HEK293 (cell line): ENCODE results near the gene KRT32.

ENCODE experiments used
- CTCF ChIA-PET: fragments of 350-600 bp; formaldehyde crosslinking; extraction: SDS; loops from one replicate; lab custom pipeline; 2021; ENCODE audit warnings: antibody characterized with exemption; lab: Yijun Ruan, JAX
- POLR2A ChIA-PET: fragments of 300-600 bp; formaldehyde crosslinking; extraction: SDS; loops from one replicate; lab custom pipeline; 2020; ENCODE audit warnings: antibody characterized with exemption, inconsistent platforms; lab: Yijun Ruan, JAX
- H3K27ac ChIP-seq: fragments of 200-500 bp; sonication (Bioruptor generic); 2 replicates; pipeline ENCODE4 v1.5.1; 2014; ENCODE audit warnings: low read depth, low read length, control low read depth, inconsistent platforms; ENCODE audit errors: extremely low read depth
- H3K36me3 ChIP-seq, 2 experiments: fragments of 200-500 bp in 1 of 2; sonication (Bioruptor generic) in 1 of 2; 1 replicate in 1 of 2; 2 replicates in 1 of 2; pipeline ENCODE4 v1.5.1; 2014 to 2017; ENCODE audit warnings: inconsistent platforms in 2 of 2, low read length in 2 of 2; ENCODE audit not compliant: control insufficient read depth in 2 of 2, insufficient read depth in 1 of 2
- H3K4me1 ChIP-seq: fragments of 200-500 bp; sonication (Bioruptor generic); 2 replicates; pipeline ENCODE4 v1.5.1; 2014; ENCODE audit warnings: mild to moderate bottlenecking, low read length, inconsistent platforms; ENCODE audit not compliant: control insufficient read depth, insufficient read depth
- H3K4me3 ChIP-seq: 2 replicates; pipeline ENCODE4 v1.5.1; 2011; ENCODE audit warnings: low read depth, mild to moderate bottlenecking, control low read depth, low read length, moderate library complexity
- H3K9me3 ChIP-seq: fragments of 200-500 bp; sonication (Bioruptor generic); 2 replicates; pipeline ENCODE4 v1.5.1; 2014; ENCODE audit warnings: low read depth, low read length, inconsistent platforms; ENCODE audit not compliant: control insufficient read depth, insufficient read depth
- GFI1B ChIP-seq: fragments of 450-650 bp; formaldehyde crosslinking; IDR thresholded peaks from 2 replicates; pipeline ENCODE4 v1.5.1; 2016; ENCODE audit warnings: missing biosample characterization, missing genetic modification characterization
- KLF1 ChIP-seq: fragments of 450-650 bp; formaldehyde crosslinking; IDR thresholded peaks from 2 replicates; pipeline ENCODE4 v1.5.1; 2016; ENCODE audit warnings: missing biosample characterization, missing genetic modification characterization
- PRDM10 ChIP-seq: fragments of 450-650 bp; formaldehyde crosslinking; IDR thresholded peaks from 2 replicates; pipeline ENCODE4 v1.5.1; 2016; ENCODE audit warnings: missing biosample characterization, missing genetic modification characterization
- PRDM6 ChIP-seq: fragments of 450-650 bp; formaldehyde crosslinking; IDR thresholded peaks from 2 replicates; pipeline ENCODE4 v1.5.1; 2017; ENCODE audit warnings: missing biosample characterization, missing genetic modification characterization
- SCRT2 ChIP-seq: fragments of 450-650 bp; formaldehyde crosslinking; IDR thresholded peaks from 2 replicates; pipeline ENCODE4 v1.5.1; 2016; ENCODE audit warnings: missing biosample characterization, missing genetic modification characterization
- SETDB1 ChIP-seq: IDR thresholded peaks from one replicate; pipeline ENCODE4 v1.6.1; 2017; ENCODE audit warnings: mild to moderate bottlenecking, low read length, moderate library complexity, mixed read lengths; ENCODE audit not compliant: insufficient read length
- TRIM28 ChIP-seq: IDR thresholded peaks from 2 replicates; pipeline ENCODE4 v1.6.1; 2011; ENCODE audit warnings: low read length, control low read depth, borderline replicate concordance
- ZBTB44 ChIP-seq: fragments of 450-650 bp; IDR thresholded peaks from 2 replicates; pipeline ENCODE4 v1.5.1; 2018; ENCODE audit warnings: missing biosample characterization, mild to moderate bottlenecking, missing genetic modification characterization
- ZBTB48 ChIP-seq: fragments of 450-650 bp; formaldehyde crosslinking; IDR thresholded peaks from 2 replicates; pipeline ENCODE4 v1.5.1; 2016; ENCODE audit warnings: missing biosample characterization, missing genetic modification characterization
- ZBTB7A ChIP-seq: fragments of 450-650 bp; formaldehyde crosslinking; IDR thresholded peaks from 2 replicates; pipeline ENCODE4 v1.5.1; 2016; ENCODE audit warnings: low read depth, missing biosample characterization, missing genetic modification characterization
- ZNF114 ChIP-seq: fragments of 450-650 bp; formaldehyde crosslinking; IDR thresholded peaks from 2 replicates; pipeline ENCODE4 v1.5.0; 2017; ENCODE audit warnings: missing biosample characterization, missing genetic modification characterization
- ZNF133 ChIP-seq: fragments of 450-650 bp; formaldehyde crosslinking; IDR thresholded peaks from 2 replicates; pipeline ENCODE4 v1.5.1; 2016; ENCODE audit warnings: missing biosample characterization, missing genetic modification characterization
- ZNF175 ChIP-seq: fragments of 450-650 bp; formaldehyde crosslinking; IDR thresholded peaks from 2 replicates; pipeline ENCODE4 v1.5.1; 2016; ENCODE audit warnings: missing biosample characterization, missing genetic modification characterization
- ZNF19 ChIP-seq: fragments of 450-650 bp; formaldehyde crosslinking; IDR thresholded peaks from 2 replicates; pipeline ENCODE4; 2016; ENCODE audit warnings: missing biosample characterization, missing genetic modification characterization, low read depth
- ZNF2 ChIP-seq: fragments of 450-650 bp; formaldehyde crosslinking; IDR thresholded peaks from 2 replicates; pipeline ENCODE4 v1.5.1; 2016; ENCODE audit warnings: missing biosample characterization, missing genetic modification characterization
- ZNF214 ChIP-seq: fragments of 450-650 bp; formaldehyde crosslinking; IDR thresholded peaks from 2 replicates; pipeline ENCODE4 v1.5.1; 2017; ENCODE audit warnings: missing biosample characterization, mild to moderate bottlenecking, missing genetic modification characterization, borderline replicate concordance
- ZNF23 ChIP-seq: fragments of 450-650 bp; formaldehyde crosslinking; IDR thresholded peaks from 2 replicates; pipeline ENCODE4 v1.5.1; 2016; ENCODE audit warnings: missing biosample characterization, missing genetic modification characterization, borderline replicate concordance
- ZNF24 ChIP-seq: fragments of 450-650 bp; formaldehyde crosslinking; IDR thresholded peaks from 2 replicates; pipeline ENCODE4 v1.5.1; 2016; ENCODE audit warnings: missing biosample characterization, missing genetic modification characterization
- ZNF302 ChIP-seq: fragments of 450-650 bp; formaldehyde crosslinking; IDR thresholded peaks from 2 replicates; pipeline ENCODE4 v1.5.1; 2016; ENCODE audit warnings: missing biosample characterization, missing genetic modification characterization, low read depth
- ZNF529 ChIP-seq: fragments of 450-650 bp; formaldehyde crosslinking; IDR thresholded peaks from 2 replicates; pipeline ENCODE4 v1.5.1; 2017; ENCODE audit warnings: missing genetic modification characterization, missing biosample characterization; ENCODE audit not compliant: insufficient replicate concordance
- ZNF555 ChIP-seq: fragments of 450-650 bp; formaldehyde crosslinking; conservative IDR thresholded peaks from 2 replicates; pipeline ENCODE4 v1.5.1; 2017; ENCODE audit warnings: missing biosample characterization, mild to moderate bottlenecking, missing genetic modification characterization, inconsistent platforms
- ZNF558 ChIP-seq: fragments of 450-650 bp; formaldehyde crosslinking; IDR thresholded peaks from 2 replicates; pipeline ENCODE4 v1.5.1; 2016; ENCODE audit warnings: missing biosample characterization, missing genetic modification characterization
- ZNF580 ChIP-seq: fragments of 450-650 bp; formaldehyde crosslinking; IDR thresholded peaks from 2 replicates; pipeline ENCODE4 v1.5.1; 2016; ENCODE audit warnings: missing biosample characterization, missing genetic modification characterization
- ZNF664 ChIP-seq: fragments of 450-650 bp; formaldehyde crosslinking; IDR thresholded peaks from 2 replicates; pipeline ENCODE4 v1.5.1; 2016; ENCODE audit warnings: missing biosample characterization, missing genetic modification characterization
- ZNF677 ChIP-seq: fragments of 450-650 bp; IDR thresholded peaks from 2 replicates; pipeline ENCODE4 v1.5.0; 2018; ENCODE audit warnings: missing biosample characterization, mild to moderate bottlenecking, missing genetic modification characterization, moderate library complexity
- ZSCAN30 ChIP-seq: fragments of 450-650 bp; IDR thresholded peaks from 2 replicates; pipeline ENCODE4 v1.5.1; 2018; ENCODE audit warnings: missing biosample characterization, mild to moderate bottlenecking, missing genetic modification characterization, moderate library complexity
- TF ChIP-seq, protein P1 (sequence below): fragments of 450-650 bp; formaldehyde crosslinking; IDR thresholded peaks from 2 replicates; pipeline ENCODE4 v1.5.1; 2016; ENCODE audit warnings: missing biosample characterization, missing genetic modification characterization, borderline replicate concordance
- TF ChIP-seq, protein P2 (sequence below): fragments of 450-650 bp; formaldehyde crosslinking; IDR thresholded peaks from 2 replicates; pipeline ENCODE4 v1.5.1; 2016; ENCODE audit warnings: missing biosample characterization, missing genetic modification characterization

The KRT32 gene

GRCh38 chr17:41504246-41504977 is 37.2 kb upstream of the KRT32 start:
- Histone ChIP-seq H3K4me1 (peaks cover 12% of the 10 kb centered on the region), H3K9me3 (no peaks in the 10 kb centered on the region), H3K36me3 (no peaks in the 10 kb centered on the region), H3K4me3 (no peak overlapping the region), H3K27ac (peak overlapping the region; percentile 76)
- ChIA-PET POLR2A (no interaction called here), CTCF (interaction anchor here (1.2 to 7.3 kb wide), 2 partner anchors 44 to 158 kb away, joined by 4 to 47 read pairs; no protein-coding TSS in a partner anchor)
- TF ChIP-seq GFI1B (tag by site-specific recombination) (no peak), ZNF529 (tag by site-specific recombination) (no peak), ZNF580 (tag by site-specific recombination) (0 out of 2 replicates have a peak, but pooled peaks have one; percentile 15), ZNF302 (no peak), ZNF664 (tag by site-specific recombination) (no peak), SCRT2 (tag by site-specific recombination) (peak; percentile 46), ZSCAN30 (tag by site-specific recombination) (peak; percentile 81; the same call in 1 of the 2 replicates), ZNF677 (tag by site-specific recombination) (no peak), ZBTB7A (tag by site-specific recombination) (no peak), PRDM10 (tag by site-specific recombination) (peak; percentile 16; the same call in 1 of the 2 replicates), ZNF214 (tag by site-specific recombination) (no peak), ZBTB44 (no peak), PRDM6 (tag by site-specific recombination) (peak; percentile 94), ZNF175 (tag by site-specific recombination) (no peak), ZBTB48 (tag by site-specific recombination) (no peak), ZNF19 (tag by site-specific recombination) (no peak), KLF1 (no peak), ZNF24 (tag by site-specific recombination) (0 out of 2 replicates have a peak, but pooled peaks have one; percentile 35), ZNF555 (tag by site-specific recombination) (no peak), SETDB1 (no peak), ZNF23 (tag by site-specific recombination) (no peak), ZNF133 (tag by site-specific recombination) (no peak), ZNF2 (tag by site-specific recombination) (0 out of 2 replicates have a peak, but pooled peaks have one; percentile 29), TRIM28 (no peak), ZNF558 (tag by site-specific recombination) (no peak), ZNF114 (tag by site-specific recombination) (no peak)
- TF ChIP-seq, protein P1, sequence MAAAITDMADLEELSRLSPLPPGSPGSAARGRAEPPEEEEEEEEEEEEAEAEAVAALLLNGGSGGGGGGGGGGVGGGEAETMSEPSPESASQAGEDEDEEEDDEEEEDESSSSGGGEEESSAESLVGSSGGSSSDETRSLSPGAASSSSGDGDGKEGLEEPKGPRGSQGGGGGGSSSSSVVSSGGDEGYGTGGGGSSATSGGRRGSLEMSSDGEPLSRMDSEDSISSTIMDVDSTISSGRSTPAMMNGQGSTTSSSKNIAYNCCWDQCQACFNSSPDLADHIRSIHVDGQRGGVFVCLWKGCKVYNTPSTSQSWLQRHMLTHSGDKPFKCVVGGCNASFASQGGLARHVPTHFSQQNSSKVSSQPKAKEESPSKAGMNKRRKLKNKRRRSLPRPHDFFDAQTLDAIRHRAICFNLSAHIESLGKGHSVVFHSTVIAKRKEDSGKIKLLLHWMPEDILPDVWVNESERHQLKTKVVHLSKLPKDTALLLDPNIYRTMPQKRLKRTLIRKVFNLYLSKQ, result no peak
- TF ChIP-seq, protein P2, sequence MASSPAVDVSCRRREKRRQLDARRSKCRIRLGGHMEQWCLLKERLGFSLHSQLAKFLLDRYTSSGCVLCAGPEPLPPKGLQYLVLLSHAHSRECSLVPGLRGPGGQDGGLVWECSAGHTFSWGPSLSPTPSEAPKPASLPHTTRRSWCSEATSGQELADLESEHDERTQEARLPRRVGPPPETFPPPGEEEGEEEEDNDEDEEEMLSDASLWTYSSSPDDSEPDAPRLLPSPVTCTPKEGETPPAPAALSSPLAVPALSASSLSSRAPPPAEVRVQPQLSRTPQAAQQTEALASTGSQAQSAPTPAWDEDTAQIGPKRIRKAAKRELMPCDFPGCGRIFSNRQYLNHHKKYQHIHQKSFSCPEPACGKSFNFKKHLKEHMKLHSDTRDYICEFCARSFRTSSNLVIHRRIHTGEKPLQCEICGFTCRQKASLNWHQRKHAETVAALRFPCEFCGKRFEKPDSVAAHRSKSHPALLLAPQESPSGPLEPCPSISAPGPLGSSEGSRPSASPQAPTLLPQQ (tag by site-specific recombination), result 0 out of 2 replicates have a peak, but pooled peaks have one; percentile 16
